Astrocyte of the hippocampus (primary cell): ENCODE data around the gene ZBTB16.

Source experiments
- DNase-seq: peaks from one replicate; pipeline ENCODE4 v3.0.0; 2011; ENCODE audit warnings: low read depth, low spot score

Gene ZBTB16

DNA sequence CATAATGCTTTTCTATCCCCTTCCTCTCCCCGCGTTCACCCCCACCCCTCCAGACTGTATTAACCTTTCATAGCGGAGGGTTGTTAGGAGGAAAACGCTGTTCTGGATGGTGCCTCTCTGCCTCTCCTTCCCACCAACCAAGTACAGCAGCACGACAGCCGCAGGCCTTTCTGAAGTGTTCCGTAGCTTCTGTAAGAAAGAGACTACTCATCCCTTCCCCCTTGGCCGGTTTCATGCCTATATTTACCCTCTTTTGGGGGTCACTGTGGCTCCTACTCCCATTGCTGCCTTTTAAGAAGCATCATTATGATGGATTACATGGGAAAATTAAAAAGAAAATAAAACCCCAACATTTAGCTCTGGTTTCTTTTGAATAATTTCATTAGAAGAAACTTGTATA lies 46.5 kb downstream of the ZBTB16 start:
- DNase-seq, result no peak

DNA sequence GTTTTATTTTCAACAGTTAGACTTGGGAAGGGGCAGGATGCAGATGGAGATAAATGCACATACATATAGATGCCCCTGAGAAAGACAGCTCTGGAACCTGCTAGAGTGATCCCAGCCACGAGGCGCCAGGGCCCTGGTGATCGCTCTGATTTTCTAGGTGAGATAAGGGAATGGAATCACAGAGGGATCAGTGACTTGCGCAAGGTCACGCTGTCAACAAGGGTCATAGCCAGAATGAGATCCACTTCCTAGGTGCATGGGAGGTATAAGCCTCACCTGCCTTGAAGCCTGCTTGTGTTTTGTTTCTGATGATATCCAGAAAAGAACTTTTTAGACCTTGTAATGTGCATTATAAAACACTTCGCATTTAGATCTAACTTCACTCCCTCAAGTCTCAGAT lies 47.5 kb downstream of the ZBTB16 start:
- DNase-seq, result no peak

DNA sequence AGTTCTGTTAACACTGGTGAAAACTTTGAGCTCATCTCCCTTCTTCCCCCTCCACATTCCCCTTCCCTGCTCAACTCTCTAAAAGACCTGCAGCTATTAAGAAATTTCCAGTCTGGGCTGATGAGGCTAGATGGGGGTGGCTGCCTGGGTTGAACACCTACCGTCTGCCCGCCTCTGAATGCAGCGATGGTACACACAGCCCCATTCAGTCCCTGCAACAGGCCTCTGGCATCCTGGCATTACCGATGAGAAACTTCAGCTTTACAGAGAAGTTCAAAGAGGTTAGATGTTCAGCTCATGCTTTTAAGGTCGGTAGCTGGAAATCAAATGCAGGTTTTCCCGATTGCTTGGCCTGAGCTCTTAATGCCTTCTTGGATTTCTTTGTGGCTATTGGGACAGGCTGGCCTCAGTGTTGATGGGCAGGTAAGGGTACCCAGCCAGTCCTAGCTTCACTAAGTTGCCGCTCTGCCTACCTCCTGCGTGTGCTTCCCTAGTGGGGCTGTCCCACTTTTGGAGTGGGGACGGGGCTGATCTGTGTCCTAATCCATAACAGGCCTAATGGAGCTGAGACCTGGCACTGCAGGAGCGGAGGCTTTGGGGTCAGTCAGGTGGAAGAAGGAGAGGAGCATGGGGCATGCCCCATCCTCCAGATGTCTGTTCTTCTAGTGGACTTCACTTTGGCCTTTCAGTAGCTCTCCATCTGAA lies 49.1 kb downstream of the ZBTB16 start:
- DNase-seq, result no peak

DNA sequence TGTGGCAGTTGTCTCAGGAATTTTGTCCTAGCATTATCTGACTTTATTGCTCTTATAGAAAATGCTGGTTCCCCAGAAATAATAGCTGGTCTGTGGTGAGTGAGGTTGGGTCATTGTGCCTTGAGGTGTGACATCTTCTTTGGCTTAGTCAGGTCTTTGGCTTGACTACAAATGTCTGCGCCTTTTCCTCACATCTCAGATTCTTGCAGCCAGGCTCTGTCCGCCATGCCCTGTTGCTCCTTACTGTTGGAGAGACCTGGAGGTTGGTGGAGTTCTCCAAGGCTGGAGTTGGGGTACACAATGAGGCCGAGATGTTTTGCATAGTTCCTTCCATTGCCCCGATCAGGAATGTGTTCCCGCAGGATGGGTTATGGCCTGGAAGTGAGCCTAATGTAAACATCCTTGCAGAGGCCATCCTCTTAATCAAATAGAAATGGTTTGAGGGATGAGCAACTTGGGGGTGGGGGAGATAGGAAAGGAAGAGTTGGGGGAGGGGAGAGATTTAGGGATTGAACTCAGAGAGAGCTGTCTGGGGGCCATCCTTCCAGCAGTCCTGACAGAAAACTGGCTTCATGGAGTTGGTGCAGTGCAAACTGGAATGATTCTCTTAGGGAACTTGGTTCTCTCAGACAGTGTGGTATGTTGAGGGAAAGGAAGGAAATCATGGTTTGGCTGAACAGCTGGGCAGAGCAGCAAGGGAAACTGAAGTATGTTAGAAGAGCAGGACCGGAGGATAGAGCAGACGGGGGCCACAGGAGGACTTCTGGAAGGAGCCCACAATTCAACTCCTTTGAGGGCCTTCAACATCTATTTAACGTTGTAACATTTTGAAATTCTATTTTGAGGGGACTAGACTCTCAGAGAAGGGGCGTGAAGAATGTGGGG lies 49.9 kb downstream of the ZBTB16 start:
- DNase-seq, result no peak

DNA sequence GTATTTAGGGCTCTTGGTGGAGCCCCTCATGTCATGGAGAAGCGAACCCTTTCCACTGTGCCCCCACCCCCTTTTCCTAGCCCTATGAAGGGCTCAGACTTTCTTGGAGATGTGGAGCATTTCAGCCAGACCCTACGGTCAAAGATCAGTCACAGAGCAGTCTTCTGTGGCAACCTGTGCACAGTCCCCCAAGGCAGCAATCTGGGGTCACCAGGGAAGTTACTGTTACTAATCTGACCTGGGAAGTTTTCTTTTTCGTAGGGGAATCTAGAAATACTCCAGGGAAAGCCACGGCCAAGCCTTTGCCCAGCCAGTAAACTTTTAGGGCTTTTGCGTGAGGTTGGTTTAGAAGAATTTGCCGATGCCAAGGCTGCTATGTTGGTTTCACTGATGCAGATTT lies 50.6 kb downstream of the ZBTB16 start:
- DNase-seq, result no peak

DNA sequence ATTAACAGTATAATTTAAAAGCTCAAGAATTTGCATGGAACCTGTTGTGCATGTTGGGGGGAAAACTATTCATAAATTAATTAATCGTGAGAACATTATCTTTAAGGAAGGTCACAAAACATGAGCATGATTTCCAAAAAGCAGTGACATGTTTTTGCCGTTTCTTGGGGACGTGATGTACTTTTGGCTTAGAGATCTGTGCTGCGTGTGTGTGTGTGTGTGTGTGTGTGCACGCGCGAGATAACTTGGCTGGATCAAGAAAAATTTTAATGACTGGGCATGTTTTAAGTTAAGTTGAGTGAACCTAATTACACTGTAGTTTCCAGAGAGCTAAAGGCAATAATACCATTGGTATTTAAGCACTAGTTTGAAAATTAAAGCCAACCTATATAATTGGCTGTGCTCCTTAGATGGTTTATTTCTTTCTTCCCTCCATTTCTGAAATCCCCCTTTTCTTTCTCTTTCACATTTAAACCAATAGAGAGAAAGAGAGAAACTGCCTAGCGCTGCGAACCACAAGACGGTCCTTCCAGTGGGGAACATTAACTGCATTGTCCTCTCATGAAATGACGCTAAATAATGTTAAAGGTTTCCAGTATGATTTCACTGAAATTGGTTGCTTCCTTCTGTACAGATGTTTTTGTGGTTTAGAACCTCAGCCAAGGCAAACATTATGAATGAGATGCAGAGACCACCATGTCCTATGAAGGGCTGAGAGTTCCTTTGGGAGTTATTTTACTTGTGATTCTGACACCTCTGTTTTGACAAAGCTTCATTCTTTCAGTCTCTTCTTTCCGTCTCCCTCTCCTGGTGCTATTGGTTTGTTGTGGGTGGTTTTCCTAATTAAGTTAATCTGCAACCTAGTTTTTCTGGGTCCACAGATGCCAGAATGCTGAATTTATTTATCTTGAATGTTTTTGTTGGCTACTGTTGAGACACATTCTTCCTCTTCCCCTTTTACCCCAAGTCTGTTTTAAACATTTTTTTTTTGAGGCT lies 51.7 kb downstream of the ZBTB16 start:
- peak; percentile 45 for DNase-seq

DNA sequence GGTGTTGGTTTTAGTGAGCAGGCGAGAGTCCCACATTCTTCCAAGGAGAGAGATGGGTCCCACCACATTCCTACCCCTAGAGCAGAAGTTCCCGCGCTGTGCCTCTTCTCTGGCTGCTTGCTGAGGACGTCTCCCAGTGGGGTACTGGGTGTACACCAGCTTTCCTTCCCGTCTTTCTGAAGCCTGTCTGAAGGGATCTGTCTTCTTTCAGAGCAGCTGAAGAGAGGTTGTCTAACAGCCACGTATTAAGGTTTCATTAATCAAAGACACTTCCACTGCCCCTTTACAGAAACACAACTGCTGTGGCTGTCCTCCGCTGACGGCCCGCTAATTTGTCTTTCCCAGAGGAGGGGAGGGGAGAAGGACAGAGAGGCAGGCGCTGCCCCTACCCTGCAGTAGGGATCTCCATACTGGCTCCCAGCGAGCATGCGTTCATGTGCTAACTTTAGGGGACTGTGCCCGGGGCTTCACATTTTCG lies 56.0 kb downstream of the ZBTB16 start:
- no peak for DNase-seq

DNA sequence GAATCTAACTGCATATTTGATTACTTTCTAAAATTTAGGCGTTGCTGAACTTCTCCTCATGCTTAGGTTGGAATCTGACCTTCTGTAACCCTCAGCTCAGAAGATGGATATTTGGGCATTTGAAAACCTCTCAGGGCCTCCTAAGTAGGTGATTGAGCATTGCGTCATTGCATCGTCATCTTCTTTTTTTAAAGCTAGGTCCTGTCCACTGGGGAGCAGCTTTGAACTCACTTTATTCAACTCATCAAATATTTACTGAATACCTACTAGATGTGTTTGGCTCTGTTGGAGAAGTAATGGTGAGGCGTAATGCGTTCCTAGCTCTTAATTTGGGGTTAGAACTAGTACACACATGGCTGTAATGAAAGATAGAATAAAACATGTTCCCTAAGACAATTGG lies 56.8 kb downstream of the ZBTB16 start:
- DNase-seq, result no peak

DNA sequence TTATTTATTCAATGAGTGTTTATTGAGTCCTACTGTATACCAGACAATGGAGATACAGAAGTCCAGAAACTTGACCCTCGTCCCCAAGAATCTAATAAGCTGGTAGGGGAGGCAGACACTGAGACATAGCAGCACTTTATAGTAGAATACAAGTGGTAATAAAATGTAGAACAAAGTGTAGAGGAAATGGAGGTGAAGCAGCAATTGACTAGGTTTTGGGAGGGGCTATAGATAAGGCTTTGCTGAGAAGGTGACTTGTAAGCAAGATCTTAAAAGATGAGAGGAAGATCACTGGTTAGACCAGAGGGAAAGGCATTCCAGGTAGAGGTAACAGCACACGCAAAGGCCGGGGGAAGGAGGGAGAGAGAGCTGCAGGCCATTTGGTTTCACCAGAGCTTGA lies 57.3 kb downstream of the ZBTB16 start:
- no peak for DNase-seq

DNA sequence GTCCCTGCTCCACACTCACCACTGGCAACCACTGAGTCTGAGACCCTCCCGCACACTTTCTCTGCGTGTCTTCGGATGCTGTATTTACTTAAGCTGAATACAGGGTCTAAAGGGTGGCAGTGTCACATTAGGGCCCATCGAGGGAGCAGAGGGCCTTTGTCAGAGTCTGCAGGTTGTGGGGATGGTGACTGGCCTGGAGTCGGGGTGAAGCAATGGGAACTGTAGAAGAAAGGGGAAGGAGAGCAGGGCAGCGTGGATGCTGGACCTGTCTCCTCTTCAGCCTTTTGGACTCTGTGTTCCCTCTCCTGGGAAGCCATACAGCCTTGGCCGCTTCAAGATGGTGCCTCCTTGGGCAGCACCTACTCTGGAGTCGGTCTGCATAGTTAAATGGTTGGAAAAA lies 61.1 kb downstream of the ZBTB16 start:
- DNase-seq, result no peak

DNA sequence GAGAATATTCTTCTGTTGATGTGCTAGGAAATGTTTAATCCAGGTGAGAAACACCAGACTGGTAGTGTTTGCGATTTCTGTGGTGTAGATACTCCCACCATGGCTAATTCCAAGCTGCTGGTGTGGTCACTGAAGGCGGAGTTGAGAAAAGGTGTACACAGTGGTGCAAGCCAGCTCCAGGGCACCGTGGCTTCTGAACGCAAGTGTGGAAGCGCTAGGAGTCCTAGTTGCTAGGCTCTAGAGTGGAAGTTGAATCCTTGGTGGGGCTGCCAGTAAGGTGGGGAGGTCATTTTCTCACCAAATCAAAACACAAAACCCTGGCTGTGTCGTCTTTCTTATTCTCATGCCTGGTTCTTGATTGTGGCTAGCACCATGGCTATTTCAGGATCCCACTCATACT lies 61.6 kb downstream of the ZBTB16 start:
- DNase-seq, result no peak

DNA sequence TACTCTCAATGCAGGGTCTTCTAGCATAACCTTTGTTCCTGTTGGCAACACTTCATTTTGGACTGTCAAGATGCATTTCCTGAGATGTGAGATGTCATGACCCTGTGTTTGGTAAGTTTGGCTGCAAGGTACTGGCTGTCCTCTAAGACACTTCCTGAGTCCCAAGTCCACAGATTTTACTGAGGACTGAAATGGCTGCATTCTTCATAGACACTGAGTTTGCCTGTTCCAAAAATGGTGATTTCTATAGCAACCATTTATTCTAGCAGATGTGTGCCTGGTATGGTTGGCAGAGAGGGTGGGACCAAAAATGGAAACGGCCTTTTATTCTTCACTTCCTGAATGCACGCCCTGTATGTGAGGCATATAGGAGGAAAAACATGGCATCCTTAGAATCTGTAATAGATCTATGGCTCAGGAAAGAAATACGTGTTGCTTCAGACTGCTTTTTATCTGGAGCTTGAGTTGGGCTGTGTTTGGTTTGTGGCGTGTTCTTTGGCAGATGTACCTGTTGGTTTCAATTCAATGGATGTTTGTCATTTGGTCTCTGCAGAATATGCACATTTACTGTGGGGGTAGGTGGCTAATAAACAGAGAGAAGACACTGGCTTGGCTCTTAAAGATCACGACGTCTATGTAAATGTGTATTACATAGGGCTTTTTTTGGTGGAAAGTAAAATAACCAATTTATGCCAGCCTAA lies 62.4 kb downstream of the ZBTB16 start:
- DNase-seq, result no peak

DNA sequence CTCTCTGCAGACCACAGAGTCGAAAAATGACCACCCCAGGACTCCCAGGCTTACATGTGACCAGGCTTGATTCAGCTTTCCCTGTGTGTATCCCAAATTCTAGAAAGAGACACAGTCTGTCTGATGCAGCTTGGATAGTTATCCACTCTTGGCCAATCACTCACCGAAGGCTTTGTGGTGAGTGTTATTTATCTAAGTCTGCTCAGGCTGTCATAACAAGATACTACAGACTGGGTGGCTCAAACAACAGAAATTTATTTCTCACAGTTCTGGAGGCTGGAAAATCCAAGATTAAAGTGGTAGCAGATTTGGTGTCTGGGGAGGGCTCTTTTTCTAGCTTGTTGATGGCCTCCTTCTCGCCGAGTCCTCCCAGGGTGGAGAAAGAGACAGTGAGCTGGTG lies 63.2 kb downstream of the ZBTB16 start:
- no peak for DNase-seq

DNA sequence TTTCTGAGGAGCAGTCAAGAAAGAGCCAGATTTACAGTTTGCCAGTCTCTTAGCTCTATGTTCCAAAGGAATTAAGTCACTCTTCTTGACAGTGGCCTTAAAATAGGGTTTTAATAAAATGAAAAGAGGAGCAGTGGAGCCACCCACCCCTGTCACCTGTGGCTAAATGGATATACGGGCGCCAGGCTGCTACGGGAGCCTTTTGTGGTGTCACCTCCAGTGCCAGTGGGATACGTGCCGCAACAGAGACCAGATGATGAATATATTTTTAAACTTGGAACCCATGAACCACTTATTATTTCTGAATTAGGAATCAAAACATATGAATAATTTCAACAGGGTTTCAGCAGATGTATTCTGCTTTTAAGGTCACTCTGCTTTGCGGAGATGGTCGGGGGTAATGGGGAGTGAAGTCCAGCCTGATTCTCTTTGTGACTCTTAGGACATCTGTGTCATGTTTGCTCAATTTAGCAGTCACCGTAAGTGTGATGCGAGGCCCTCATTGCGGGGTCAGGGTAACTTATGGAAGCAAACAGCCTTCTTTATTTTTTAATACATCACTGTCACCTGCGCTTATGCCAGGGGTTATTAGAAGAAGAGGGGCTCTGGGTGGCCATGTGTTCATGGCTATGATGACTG lies 64.3 kb downstream of the ZBTB16 start:
- DNase-seq, result no peak

DNA sequence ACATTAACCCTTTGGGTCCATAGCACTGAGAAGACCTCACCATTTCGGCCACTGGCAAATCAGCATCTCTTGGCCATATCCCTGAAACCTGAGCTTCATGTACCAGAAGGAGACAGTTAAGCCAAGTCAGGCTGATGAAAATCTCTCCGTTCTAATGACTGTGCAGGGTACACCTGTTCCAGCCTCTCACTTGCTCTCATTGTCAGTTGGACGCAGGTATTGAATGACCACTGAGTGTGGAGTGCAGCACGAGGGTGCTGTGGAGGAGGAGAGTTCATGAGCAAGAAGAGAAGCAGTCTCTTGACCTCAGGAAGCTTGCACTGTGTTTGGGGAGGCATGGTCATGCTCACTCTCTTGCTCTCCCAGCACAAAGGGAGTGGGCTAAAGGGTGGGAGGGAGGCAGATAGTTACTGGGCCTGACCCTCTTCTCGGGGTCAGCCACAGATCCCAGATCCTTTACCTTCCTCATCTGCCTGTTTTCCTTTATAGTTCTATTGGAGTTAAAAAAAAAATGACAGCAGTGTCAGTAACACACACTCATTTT lies 65.2 kb downstream of the ZBTB16 start:
- DNase-seq, result no peak

DNA sequence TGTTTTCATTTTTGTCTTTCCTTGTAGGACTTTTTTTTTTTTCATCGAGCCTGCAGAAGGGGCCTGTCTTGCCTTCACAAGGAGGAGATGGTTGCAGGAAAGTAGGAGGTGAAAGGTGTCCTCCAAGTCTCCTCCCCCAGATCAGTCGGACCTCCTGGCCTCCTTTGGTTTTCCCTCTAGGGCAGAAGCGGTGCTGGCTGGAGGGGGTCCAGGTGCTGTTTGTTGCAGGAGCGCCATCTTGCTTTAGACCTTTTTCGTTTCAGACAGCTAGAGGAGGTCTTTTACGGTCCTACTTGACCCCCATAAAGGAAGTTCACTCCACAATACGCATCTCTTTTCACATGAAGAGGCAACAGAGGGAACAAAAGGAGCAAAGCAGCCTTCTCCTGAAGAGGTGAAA lies 66.0 kb downstream of the ZBTB16 start:
- no peak for DNase-seq

DNA sequence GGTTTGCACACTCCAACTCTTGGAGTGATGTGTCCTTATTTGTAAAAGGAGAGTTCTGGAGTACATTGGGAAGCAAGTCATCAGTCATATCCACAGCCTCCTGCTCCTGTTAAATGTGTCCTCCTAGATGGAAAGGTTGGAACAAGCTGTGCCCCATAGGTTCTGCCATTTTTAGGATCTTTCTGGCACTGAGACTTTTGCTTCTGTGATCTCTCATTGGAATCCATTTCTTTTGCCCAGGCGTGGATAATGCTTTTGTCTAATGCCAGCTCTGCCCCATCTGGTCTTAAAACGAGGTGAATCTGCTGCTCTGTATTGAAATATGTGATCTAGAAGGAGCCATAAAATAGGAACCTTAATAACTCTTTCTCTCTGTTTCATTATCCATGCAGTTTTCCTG lies 66.4 kb downstream of the ZBTB16 start:
- DNase-seq, result no peak

DNA sequence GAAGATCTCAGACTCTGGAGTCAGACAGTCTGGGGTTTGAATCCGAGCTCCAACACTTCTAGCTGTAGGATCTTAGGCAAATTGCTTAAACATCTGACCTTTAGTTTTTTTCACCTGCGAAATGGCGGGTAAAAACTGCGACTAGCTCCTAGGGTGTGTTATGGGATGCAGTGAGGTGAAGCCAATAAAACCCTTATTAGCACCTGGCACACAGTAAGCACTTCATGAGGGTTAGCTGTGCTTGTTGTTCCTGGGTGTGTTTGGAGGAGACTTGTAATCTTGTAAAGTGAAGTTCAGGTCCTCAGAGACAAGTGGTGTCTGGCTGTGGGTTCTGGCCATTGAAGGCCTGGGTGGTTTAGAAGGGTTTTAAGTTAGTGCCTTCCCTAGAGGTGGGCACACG lies 68.9 kb downstream of the ZBTB16 start:
- no peak for DNase-seq

DNA sequence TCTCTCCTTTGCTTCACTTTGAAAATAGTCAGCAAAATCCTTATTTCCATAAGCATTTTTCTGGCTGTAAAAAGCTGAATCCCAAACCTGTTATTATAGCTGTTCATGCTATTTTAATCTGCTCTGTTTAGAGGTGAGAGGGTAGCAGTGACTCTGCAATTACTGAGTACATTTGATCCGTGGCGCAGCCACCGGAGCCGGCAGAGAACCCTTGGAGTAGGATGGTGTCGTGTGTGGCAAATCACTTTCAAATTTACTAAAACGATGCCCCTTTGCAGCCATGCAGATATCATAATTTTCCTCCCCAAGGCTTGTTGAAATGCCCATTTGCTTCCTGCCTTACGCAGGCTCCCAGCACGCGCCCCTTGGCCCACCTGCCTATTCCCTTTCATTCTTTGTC lies 69.6 kb downstream of the ZBTB16 start:
- DNase-seq, result no peak

DNA sequence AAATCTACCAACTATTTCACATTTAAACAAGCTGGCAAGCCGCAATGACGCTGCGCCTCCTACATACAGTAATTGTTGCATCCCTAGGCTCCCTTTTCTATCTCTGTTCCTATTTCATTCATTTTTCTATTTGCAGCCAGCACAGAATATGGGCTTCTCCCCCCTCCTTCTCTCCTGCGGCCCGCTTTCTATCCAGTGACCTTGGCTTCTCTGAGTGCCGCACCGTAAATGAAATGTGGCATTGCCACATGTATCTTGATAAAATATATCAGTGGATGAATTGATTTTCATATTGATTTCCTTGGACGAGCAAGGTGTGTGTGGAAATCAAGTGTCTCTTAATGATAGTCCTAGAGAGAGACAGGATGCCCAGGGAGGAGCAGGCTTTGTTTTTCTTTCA lies 70.2 kb downstream of the ZBTB16 start:
- DNase-seq, result no peak
